Measurements from ENCODE around the gene PVALEF.

DNA sequence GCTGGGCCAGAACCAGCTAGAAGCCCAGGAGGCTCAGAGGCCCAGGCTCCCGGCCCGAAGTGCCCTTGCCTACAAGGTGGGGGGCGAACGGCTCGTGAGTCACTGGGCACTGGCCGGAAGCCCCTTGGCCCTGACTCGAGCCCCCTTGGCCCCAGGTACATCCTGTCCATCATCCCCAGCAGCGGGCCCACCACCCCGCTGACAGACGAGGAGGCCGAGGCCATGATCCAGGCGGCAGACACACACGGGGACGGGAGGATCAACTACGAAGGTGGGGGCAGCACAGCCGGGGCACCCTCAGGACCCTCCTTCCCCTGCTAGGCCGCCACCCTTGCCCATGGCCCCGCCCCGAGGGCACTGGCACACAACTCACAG lies 16.5 kb downstream of the PVALEF start:
- TF ChIP-seq SP1 (IDR thresholded peaks at IDR 0.05), result no peak
- no peak for TF ChIP-seq ARNT (IDR thresholded peaks at IDR 0.05)
- no peak for TF ChIP-seq FOXM1 (IDR thresholded peaks at IDR 0.05; ENCODE audit: borderline replicate concordance)

Measured in HEK293T (cell line).